ENCODE measurements around the gene NRTN. TPM values are rescaled to one million over a fixed set of nuclear protein-coding genes. Genes with fewer than 3 reads are reported as not detected.

Gene NRTN
- total and polyA plus RNA-seq, 4 donors, result 0.23 to 3.3 (median 1.4) TPM

DNA sequence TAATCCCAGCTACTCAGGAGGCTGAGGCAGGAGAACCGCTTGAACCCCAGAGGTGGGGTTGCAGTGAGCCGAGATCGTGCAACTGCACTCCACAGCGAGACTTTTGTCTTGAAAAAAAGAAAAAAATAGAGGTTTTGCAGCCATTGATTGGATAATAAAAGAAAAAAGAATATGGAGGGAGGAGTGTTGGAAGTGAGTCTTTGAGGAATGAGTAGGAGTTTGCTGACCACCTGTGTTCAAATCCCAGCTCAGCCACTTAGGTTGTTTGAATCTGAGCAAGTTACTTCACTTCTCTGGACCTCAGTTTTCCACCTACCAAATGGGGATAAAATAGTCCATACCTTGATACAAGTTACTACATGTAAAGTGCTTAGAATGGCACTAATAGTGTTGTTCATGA lies 6.2 kb downstream of the NRTN start:
- 96 to 98% methylated on average over 4 of the region's 4 CpGs for WGBS, 2 donors
- no peaks in the 10 kb centered on the region for H3K36me3 ChIP-seq (ENCODE audit: control insufficient read depth in 4 of 4, insufficient read depth in 4 of 4, low read length in 4 of 4)
- peaks cover 0 to 5% (median 0%) of the 10 kb centered on the region in 4 donors for H3K9me3 ChIP-seq (ENCODE audit: control insufficient read depth in 4 of 4, insufficient read depth in 3 of 4, low read length in 3 of 4)
- no peak for TF ChIP-seq CTCF (IDR thresholded peaks at IDR 0.05; ENCODE audit: control extremely low read depth, extremely low read depth)
- H3K27me3 ChIP-seq (ENCODE audit: control insufficient read depth in 3 of 3, insufficient read depth in 3 of 3, low read length in 2 of 3), result no peaks in the 10 kb centered on the region
- H3K4me3 ChIP-seq, result no peak overlapping the region
- H3K9ac ChIP-seq (ENCODE audit: insufficient read depth in 1 of 2, low read length in 2 of 2), result no peak overlapping the region
- H3K4me1 ChIP-seq (ENCODE audit: control insufficient read depth in 5 of 5, insufficient read depth in 5 of 5, low read length in 5 of 5), result no peaks in the 10 kb centered on the region
- no peak for ATAC-seq (ENCODE audit: insufficient read depth, low FRiP score)
- no peak for DNase-seq
- H3K27ac ChIP-seq (ENCODE audit: low read depth in 1 of 2, low read length in 1 of 2), result no peak overlapping the region

GRCh38 chr19:5814123-5814851 lies 9.4 kb downstream of the NRTN start:
- Histone ChIP-seq H3K4me1 (ENCODE audit: control insufficient read depth in 5 of 5, insufficient read depth in 5 of 5, low read length in 5 of 5) (no peaks in the 10 kb centered on the region), H3K4me3 (no peak overlapping the region), H3K27ac (ENCODE audit: low read depth in 1 of 2, low read length in 1 of 2) (no peak overlapping the region), H3K9ac (ENCODE audit: insufficient read depth in 1 of 2, low read length in 2 of 2) (no peak overlapping the region), H3K9me3 (ENCODE audit: control insufficient read depth in 4 of 4, insufficient read depth in 3 of 4, low read length in 3 of 4) (peaks cover 0 to 2% (median 0%) of the 10 kb centered on the region in 4 donors), H3K36me3 (ENCODE audit: control insufficient read depth in 4 of 4, insufficient read depth in 4 of 4, low read length in 4 of 4) (no peaks in the 10 kb centered on the region), H3K27me3 (ENCODE audit: control insufficient read depth in 3 of 3, insufficient read depth in 3 of 3, low read length in 2 of 3) (no peaks in the 10 kb centered on the region)
- DNase-seq, result no peak
- 75 to 82% methylated on average over 9 of the region's 9 CpGs for whole genome bisulfite sequencing, 2 donors
- no peak for ATAC-seq (ENCODE audit: insufficient read depth, low FRiP score)
- no peak for TF ChIP-seq CTCF (IDR thresholded peaks at IDR 0.05; ENCODE audit: control extremely low read depth, extremely low read depth)

GRCh38 chr19:5814852-5815246 lies 10.0 kb downstream of the NRTN start:
- no peak for DNase-seq
- WGBS, 2 donors, result 70 to 74% methylated on average over 11 of the region's 11 CpGs
- Histone ChIP-seq H3K4me3 (no peak overlapping the region), H3K36me3 (ENCODE audit: control insufficient read depth in 4 of 4, insufficient read depth in 4 of 4, low read length in 4 of 4) (no peaks in the 10 kb centered on the region), H3K27ac (ENCODE audit: low read depth in 1 of 2, low read length in 1 of 2) (no peak overlapping the region), H3K27me3 (ENCODE audit: control insufficient read depth in 3 of 3, insufficient read depth in 3 of 3, low read length in 2 of 3) (no peaks in the 10 kb centered on the region), H3K9ac (ENCODE audit: insufficient read depth in 1 of 2, low read length in 2 of 2) (no peak overlapping the region), H3K4me1 (ENCODE audit: control insufficient read depth in 5 of 5, insufficient read depth in 5 of 5, low read length in 5 of 5) (no peaks in the 10 kb centered on the region), H3K9me3 (ENCODE audit: control insufficient read depth in 4 of 4, insufficient read depth in 3 of 4, low read length in 3 of 4) (peaks cover 0 to 2% (median 0%) of the 10 kb centered on the region in 4 donors)
- TF ChIP-seq CTCF (IDR thresholded peaks at IDR 0.05; ENCODE audit: control extremely low read depth, extremely low read depth), result no peak
- ATAC-seq (ENCODE audit: insufficient read depth, low FRiP score), result no peak
